GM21423 (cell line): ENCODE data around the gene GNAI3.

ENCODE experiments used
- ATAC-seq: cut with Tn5 transposase; IDR thresholded peaks from one replicate; pipeline ENCODE4 v1.9.1; 2021; ENCODE audit warnings: mild to moderate bottlenecking, moderate library complexity; ENCODE audit not compliant: unreplicated experiment

Gene GNAI3

DNA sequence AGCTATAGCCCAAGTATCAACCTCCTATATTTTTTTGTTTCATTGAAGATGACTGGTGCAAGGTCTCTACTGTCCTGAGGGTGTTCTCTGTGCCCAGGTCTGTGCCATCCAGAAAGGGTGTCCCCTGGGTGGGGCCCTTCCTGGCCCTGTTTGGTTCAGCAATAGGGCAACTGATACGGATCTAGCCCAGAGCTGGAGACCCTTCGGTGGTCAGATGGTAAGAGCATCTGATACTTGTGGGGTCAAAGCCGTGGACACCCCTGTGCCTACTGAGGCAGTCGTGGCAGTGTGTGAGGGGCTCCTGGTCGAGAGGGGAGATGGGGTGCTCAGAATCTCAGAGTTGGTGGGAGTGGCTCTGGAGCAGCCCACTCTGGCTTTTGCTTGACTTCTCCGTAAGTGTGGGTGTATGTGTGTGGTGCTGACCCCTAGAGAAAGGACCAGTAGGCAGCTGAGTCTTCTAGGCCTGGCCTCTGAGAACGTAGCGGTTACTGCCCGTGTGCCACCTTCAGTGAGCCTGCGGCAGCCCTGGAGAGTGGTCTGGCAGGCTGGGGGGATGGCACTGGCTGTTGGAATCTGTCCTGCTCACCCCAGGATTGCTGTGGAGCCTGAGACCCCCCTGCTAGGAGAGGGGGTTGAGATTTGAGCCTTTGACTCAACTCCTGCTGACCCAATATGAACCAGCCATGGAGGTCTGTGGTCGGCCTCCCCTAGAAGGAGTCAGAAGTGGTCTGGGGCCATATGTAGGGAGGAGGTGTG is 73.9 kb downstream of the GNAI3 start:
- ATAC-seq: no peak

DNA sequence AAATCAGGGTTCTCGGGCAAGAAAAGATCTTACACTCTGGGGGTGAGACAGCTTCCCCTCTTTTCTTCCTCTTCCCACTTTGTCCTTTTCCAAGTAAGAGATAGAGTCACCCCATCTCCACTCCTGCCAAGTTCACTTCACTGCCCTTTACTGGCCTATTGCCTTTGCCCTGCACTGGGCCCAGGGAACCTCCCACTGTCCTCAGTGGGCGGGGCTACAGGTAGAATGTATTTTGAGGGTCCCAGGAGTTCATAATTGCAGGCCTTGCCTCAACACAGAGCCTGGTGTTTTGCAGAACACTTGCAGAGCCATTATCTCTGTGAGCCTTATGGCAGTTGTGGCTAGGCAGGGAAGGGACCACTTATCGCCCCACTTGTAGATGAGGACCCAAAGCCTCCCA is 74.5 kb downstream of the GNAI3 start:
- ATAC-seq: no peak

GRCh38 chr1:109623601-109624161 is 75.3 kb downstream of the GNAI3 start:
- ATAC-seq: no peak

DNA sequence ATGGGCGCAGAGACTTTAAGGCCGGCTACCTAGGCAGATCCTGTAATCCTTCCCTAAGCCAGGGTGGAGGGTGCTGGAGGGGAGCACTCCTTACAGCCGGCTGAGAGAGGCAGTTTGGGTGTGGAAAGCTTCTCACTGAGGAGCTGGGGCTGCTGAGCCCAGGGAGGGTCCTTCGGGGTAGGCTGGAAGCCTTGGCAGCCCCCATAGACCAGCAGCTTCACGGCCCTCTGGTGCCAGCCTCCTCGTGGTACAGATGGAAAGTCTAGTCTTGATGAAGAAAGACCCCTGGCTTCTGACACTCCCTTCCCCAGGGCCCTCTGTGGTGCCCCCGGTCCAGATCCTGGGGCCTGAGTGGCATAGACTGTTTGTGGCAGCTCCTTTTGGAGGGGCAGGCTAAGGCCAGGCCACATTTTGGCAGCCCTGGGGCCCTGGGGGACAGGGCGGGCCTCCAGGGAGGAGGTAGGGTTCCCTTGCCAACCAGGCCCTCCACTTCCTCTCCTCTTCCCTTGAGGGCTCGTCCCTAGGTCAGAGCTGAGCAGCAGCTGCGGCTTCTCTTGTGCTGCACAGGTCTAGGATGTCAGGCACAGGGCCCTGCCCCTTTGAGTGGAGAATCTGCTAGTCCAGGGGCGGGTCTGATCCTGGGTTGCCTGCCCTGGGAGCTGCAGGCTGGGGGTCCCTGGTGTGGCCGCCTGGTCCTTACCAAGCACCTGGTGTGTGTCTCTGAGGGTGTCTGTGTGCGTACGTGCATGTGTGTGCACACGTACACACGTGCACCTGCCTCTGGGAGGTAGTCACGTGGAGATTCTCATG is 76.0 kb downstream of the GNAI3 start:
- no peak for ATAC-seq

DNA sequence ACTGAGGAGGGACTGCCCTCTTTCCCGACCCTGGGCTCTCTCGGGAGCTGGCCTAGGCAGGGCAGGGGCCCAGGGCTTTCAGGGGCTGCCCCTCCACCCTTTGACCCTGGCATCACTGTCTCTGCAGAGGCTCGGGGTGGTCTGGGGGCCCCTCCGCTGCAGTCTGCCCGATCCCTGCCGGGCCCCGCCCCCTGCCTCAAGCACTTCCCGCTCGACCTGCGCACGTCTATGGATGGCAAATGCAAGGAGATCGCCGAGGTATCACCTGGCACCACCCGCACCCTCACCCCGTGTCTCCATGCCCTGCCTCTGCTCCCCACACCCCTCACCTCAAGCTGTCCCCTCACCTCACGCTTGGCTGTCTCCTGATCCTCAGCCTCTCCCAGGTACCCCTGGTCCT is 76.8 kb downstream of the GNAI3 start:
- no peak for ATAC-seq

DNA sequence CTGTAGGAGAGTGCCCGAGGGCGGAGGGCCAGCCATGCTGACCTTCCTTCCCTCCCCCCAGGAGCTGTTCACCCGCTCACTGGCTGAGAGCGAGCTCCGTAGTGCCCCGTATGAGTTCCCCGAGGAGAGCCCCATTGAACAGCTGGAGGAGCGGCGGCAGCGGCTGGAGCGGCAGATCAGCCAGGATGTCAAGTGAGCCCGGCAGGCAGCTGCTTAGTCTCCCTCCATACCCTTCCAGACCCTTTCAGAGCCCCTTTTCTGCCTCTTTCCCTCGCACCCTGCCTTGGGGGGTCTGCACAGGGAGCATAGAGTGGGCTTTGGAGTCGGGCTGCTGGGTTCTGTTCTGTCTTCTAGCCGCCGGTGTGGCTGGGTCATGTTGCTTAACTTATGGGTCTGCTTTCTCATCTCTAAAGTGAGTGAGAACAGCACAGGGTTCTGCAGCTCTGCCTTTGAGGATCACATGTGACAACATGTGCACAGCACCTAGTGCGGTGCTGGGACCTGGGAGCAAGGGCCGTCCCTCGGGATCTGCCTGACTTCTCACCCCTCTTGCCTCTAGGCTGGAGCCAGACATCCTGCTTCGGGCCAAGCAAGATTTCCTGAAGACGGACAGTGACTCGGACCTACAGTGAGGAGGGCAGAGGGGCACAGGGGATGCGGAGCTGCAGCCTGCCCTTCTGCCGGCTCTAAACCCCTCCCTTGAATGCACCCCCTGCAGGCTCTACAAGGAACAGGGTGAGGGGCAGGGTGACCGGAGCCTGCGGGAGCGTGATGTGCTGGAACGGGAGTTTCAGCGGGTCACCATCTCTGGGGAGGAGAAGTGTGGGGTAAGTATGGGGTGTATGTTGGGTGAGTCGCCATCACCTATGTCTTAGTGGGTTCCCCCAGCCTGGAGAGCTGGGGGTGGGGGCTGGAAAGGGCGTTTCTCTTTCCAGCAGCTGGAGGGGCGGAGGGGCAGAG is 77.5 kb downstream of the GNAI3 start:
- no peak for ATAC-seq

GRCh38 chr1:109626682-109627408 is 78.4 kb downstream of the GNAI3 start:
- ATAC-seq: no peak

- ATAC-seq: no peak
Measured at GRCh38 chr1:109627692-109628399, 79.4 kb downstream of the GNAI3 start.

DNA sequence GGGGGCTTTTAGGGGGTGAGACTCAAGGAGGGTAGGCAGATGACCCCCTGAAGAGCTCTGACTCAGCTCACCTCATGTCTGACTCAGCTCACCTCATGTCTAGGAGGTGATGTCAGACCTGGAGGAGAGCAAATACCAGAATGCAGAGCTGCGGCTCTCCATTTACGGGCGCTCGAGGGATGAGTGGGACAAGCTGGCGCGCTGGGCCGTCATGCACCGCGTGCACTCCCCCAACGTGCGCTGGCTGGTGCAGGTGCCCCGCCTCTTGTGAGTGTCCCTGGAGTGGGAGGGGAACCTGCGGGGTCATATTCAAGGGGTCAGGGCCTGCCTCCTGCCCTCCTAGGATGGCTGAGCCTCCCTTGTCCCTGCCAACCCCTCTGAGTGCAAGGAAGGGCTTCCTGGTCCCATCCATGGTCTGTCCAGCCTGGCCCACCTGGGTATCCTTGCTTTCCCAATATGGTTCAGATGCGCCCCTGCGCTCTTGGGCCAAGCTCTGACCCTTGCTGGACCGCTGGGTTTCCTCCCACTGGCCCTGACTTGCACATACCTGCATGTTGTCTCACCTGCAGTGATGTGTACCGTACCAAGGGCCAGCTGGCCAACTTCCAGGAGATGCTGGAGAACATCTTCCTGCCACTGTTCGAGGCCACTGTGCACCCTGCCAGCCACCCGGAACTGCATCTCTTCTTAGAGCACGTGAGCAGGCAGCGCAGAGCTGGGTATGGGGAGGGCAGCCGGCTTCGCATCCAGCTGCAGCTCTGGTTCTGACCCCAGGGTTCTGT is 80.3 kb downstream of the GNAI3 start:
- ATAC-seq: no peak

DNA sequence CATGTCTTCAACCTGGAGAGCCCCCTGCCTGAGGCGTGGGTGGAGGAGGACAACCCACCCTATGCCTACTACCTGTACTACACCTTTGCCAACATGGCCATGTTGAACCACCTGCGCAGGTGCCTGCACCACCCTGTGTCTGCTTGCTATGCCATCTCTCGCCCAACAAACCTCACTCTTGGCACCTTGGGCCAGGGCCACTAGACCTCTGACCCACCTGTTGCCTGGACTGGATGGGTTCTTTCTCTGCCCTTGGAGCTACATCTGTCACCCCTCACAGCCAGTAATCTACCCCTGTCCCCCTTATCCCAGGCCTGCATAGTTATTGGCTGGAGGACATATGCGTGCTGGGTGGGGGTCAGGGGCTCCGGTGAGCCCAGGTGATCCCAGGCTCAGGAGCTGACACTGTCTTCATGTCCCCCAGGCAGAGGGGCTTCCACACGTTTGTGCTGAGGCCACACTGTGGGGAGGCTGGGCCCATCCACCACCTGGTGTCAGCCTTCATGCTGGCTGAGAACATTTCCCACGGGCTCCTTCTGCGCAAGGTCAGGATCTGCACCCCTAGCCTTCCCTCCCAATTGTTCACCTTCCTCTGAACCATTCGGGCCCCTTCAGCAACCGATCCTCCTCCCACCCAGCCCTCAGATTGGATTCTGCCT is 81.1 kb downstream of the GNAI3 start:
- ATAC-seq: no peak

GRCh38 chr1:109630081-109630897 is 81.9 kb downstream of the GNAI3 start:
- no peak for ATAC-seq

GRCh38 chr1:109630898-109631512 is 82.6 kb downstream of the GNAI3 start:
- ATAC-seq: no peak

DNA sequence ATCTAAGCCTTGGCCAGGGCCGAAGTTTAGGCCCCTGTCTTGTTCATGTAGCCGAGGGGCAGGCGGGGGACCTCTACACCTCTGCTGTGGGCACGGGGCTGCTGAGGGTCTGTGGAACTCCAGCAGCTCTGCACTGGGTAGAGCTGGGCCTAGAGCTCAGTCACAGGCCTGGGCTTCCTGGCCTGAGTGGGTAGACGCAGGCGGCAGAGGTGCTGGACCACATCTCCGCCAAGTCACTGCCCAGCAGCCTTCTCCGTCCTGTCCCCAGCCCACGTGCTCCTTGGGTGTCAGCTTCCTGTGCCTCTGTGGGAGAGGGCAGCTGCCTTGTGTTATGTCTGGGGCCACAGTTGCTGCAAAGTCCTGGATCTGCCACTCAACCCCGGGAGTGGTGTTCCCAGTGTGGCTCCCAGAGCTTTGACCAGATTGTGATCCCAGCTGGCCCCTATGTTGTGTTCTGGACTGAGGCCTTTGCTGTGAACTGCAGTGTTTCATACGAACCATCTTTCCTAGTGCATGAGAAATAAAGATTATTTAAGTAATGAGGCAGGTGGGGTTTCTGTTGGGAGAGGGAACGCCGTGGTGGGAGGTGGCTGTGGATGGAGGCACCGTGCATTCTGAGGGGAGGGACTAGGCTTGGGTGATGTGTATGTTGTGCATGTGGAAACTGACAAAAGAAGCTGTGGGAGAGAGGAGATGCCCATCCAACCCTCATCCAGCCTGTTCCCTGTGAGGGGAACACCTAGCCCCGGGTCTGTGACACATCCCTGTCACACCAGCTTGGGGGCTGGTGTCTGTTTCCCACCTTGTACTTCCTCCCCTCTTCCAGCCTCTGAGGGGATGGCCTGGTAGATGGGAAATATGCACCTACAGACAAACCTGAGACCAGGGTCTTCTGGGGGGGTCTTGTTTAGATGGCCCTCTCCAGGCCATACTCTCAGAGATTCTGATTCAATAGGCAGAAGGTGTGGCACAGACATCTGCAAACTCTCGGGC is 83.4 kb downstream of the GNAI3 start:
- no peak for ATAC-seq

- no peak for ATAC-seq
Measured at GRCh38 chr1:109632671-109633346, 84.4 kb downstream of the GNAI3 start.

DNA sequence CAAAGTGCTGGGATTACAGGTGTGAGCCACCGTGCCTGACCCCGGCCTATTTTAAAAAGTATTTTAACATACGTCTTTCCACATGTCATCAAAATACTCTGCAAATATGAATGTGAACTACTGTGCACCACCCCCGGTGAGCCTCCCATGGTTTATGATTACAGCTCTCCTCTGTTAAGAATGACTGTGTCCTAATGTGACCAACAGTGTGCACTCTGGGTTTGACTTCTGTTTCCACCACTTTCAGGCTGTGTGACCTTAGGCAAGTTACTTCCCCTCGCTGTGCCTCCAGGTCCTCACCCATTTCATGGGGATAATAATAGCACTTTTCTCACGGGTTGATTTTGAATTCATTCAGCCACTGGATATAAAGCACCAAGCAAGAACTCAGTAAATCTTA is 85.9 kb downstream of the GNAI3 start:
- ATAC-seq: no peak
